WTC11 (cell line): ENCODE measurements around the gene ALDH2.
"Not testable (repeated sequence)": the region's sequence is repeated elsewhere in the genome, so short reads cannot be mapped to it uniquely, and the experiment has no call there.

Source experiments
- CTCF ChIP-seq: fragments of 200-600 bp; IDR thresholded peaks from 2 replicates; pipeline ENCODE4 v1.8.0; 2022; ENCODE audit warnings: antibody characterized with exemption
- KAT7 ChIP-seq: sonication (generic); formaldehyde crosslinking; IDR thresholded peaks from 2 replicates; pipeline ENCODE4 v1.8.1; 2023; ENCODE audit warnings: missing genetic modification reagents, mild to moderate bottlenecking, borderline replicate concordance

GRCh38 chr12:111723646-111724360 is 42.9 kb upstream of the ALDH2 start:
- not testable (repeated sequence) for TF ChIP-seq CTCF; KAT7 (CRISPR knock-in tag)
